HepG2 (cell line): Measurements from ENCODE around the gene NOB1. TPM values are rescaled to one million over a fixed set of nuclear protein-coding genes. Genes with fewer than 3 reads are reported as not detected.

Source experiments
- EHMT2 ChIP-seq: fragments of 200-600 bp; sonication (generic); IDR thresholded peaks from 2 replicates; pipeline ENCODE4 v1.7.0; 2017; ENCODE audit warnings: antibody characterized with exemption, low read depth, low read length, borderline replicate concordance
- MXI1 ChIP-seq: IDR thresholded peaks from 3 replicates; pipeline ENCODE4 v1.6.1; 2012; ENCODE audit warnings: low read depth, low read length, inconsistent platforms, borderline replicate concordance
- NFYB ChIP-seq: sonication (generic); formaldehyde crosslinking; IDR thresholded peaks from 2 replicates; pipeline ENCODE4 v1.4.0; 2020; ENCODE audit warnings: missing genetic modification reagents
- PHB2 ChIP-seq: fragments of 450-650 bp; IDR thresholded peaks from 2 replicates; pipeline ENCODE4 v1.6.1; 2018; ENCODE audit not compliant: partially characterized antibody
- POLR2AphosphoS5 ChIP-seq: IDR thresholded peaks from 2 replicates; pipeline ENCODE4 v1.6.1; 2012; ENCODE audit warnings: low read depth, low read length
- RAD51 ChIP-seq: fragments of 450-650 bp; IDR thresholded peaks from 2 replicates; pipeline ENCODE4 v1.6.1; 2016; ENCODE audit warnings: borderline replicate concordance
- SRY ChIP-seq: sonication (generic); formaldehyde crosslinking; IDR thresholded peaks from 2 replicates; pipeline ENCODE4 v1.8.0; 2022; ENCODE audit warnings: mild to moderate bottlenecking, missing genetic modification reagents
- TCF7 ChIP-seq: sonication (generic); IDR thresholded peaks from 2 replicates; pipeline ENCODE4 v1.6.1; 2016; ENCODE audit warnings: antibody characterized with exemption, low read depth
- ZEB1 ChIP-seq: IDR thresholded peaks from 2 replicates; pipeline ENCODE4 v1.6.1; 2012; ENCODE audit warnings: mild to moderate bottlenecking, low read depth, inconsistent platforms; ENCODE audit not compliant: insufficient replicate concordance
- ZKSCAN1 ChIP-seq: fragments of 150-350 bp; IDR thresholded peaks from 2 replicates; pipeline ENCODE4 v1.6.1; 2014; ENCODE audit warnings: low read length
- ZNF121 ChIP-seq: sonication (generic); formaldehyde crosslinking; IDR thresholded peaks from 2 replicates; pipeline ENCODE4 v1.5.0; 2020; ENCODE audit warnings: mild to moderate bottlenecking, missing genetic modification reagents
- ZNF331 ChIP-seq: sonication (generic); formaldehyde crosslinking; IDR thresholded peaks from 2 replicates; pipeline ENCODE4 v1.4.0; 2020; ENCODE audit warnings: missing genetic modification reagents
- ZNF446 ChIP-seq: sonication (generic); formaldehyde crosslinking; IDR thresholded peaks from 2 replicates; pipeline ENCODE4 v1.5.0; 2020; ENCODE audit warnings: mild to moderate bottlenecking, missing genetic modification reagents
- ZNF781 ChIP-seq: sonication (generic); formaldehyde crosslinking; IDR thresholded peaks from 2 replicates; pipeline ENCODE4 v1.5.1; 2020; ENCODE audit warnings: borderline replicate concordance, mild to moderate bottlenecking, missing genetic modification reagents; ENCODE audit errors: not compliant biosample characterization
- ZZZ3 ChIP-seq: sonication (generic); formaldehyde crosslinking; IDR thresholded peaks from 2 replicates; pipeline ENCODE4 v1.4.0; 2020; ENCODE audit warnings: missing genetic modification reagents, mild to moderate bottlenecking, borderline replicate concordance
- polyA plus RNA-seq, 8 experiments: library from polyadenylated mRNA; depleted of rRNA in 3 of 8; stranded (reverse) in 7 of 8; unstranded in 1 of 8; fragments of >200 nt; fragmentation: Illumina TruSeq in 4 of 8; extraction: Trizol in 4 of 8; gene quantifications; 2 replicates each; pipeline versions ENCODE4 v1.2.1 to v1.2.3, GENCODE V29; 2011 to 2016; ENCODE audit warnings: low read depth in 4 of 8, missing spikeins in 1 of 8, mixed read lengths in 1 of 8; ENCODE audit not compliant: insufficient read depth in 1 of 8
- total RNA-seq, 5 experiments: library from RNA; depleted of rRNA; stranded (reverse); fragments of >200 nt; fragmentation: Illumina TruSeq; extraction: Trizol; gene quantifications; 2 replicates each; pipeline ENCODE4 v1.2.3, GENCODE V29; 2016; ENCODE audit warnings: low read depth in 1 of 5
- TF ChIP-seq, protein P1 (sequence below): sonication (generic); formaldehyde crosslinking; IDR thresholded peaks from 2 replicates; pipeline ENCODE4 v1.4.0; 2020; ENCODE audit warnings: missing genetic modification reagents
- TF ChIP-seq, protein P2 (sequence below): sonication (generic); formaldehyde crosslinking; IDR thresholded peaks from 2 replicates; pipeline ENCODE4 v1.5.0; 2020; ENCODE audit warnings: mild to moderate bottlenecking, missing genetic modification reagents
- TF ChIP-seq, protein P3 (sequence below): sonication (generic); formaldehyde crosslinking; IDR thresholded peaks from 2 replicates; pipeline ENCODE4 v1.4.0; 2020; ENCODE audit warnings: mild to moderate bottlenecking, missing genetic modification reagents
- TF ChIP-seq, protein P4 (sequence below): sonication (generic); formaldehyde crosslinking; IDR thresholded peaks from 2 replicates; pipeline ENCODE4 v1.4.0; 2020; ENCODE audit warnings: missing genetic modification reagents

Gene NOB1
- total and polyA plus RNA-seq, 2 of the 13 experiments (the other 11 are each of a cell fraction or from before 2014, with no cell fraction given), result 47.1 to 162 TPM

DNA sequence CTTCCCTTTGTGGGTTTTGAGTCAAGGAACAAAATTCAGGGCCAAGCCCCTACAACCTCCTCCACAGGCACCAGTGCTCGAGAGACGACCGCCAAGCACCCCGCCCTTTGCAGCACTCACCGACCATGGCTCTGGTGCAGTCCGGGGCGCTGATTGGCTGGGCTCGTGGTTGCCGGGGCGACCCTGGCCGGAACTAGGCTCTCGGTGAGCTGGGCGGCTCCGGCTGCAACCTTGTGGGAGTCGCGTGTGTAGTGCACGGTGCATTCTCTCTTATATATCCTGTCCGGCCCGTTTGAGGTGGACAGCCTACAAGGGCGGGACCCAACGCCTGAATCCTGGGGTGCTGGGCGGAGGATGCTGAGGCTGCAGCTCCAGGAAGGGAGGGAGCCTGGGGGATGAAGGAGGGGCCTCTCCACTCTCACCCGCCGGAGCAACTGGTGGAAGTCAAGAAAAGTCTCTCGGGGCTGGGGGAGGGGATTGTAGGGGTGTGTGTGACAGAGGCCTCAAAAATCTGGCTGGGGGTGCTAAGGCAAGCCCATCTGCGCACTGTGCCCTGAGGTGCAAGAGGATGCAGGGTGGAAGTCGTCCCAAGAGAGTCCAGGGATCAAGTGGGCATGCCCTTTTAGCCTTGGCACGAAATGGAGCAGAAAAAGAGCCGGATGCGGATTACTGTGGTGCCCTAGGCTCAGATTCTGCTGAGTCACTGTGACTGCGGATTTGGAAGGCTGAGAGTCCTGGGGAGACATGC lies 28.2 kb downstream of the NOB1 start, which contains the start of gene NQO1 (continued):
- peak; percentile 69 for TF ChIP-seq ZNF331 (CRISPR knock-in tag)
- no peak for TF ChIP-seq RAD51
- TF ChIP-seq, protein P1, sequence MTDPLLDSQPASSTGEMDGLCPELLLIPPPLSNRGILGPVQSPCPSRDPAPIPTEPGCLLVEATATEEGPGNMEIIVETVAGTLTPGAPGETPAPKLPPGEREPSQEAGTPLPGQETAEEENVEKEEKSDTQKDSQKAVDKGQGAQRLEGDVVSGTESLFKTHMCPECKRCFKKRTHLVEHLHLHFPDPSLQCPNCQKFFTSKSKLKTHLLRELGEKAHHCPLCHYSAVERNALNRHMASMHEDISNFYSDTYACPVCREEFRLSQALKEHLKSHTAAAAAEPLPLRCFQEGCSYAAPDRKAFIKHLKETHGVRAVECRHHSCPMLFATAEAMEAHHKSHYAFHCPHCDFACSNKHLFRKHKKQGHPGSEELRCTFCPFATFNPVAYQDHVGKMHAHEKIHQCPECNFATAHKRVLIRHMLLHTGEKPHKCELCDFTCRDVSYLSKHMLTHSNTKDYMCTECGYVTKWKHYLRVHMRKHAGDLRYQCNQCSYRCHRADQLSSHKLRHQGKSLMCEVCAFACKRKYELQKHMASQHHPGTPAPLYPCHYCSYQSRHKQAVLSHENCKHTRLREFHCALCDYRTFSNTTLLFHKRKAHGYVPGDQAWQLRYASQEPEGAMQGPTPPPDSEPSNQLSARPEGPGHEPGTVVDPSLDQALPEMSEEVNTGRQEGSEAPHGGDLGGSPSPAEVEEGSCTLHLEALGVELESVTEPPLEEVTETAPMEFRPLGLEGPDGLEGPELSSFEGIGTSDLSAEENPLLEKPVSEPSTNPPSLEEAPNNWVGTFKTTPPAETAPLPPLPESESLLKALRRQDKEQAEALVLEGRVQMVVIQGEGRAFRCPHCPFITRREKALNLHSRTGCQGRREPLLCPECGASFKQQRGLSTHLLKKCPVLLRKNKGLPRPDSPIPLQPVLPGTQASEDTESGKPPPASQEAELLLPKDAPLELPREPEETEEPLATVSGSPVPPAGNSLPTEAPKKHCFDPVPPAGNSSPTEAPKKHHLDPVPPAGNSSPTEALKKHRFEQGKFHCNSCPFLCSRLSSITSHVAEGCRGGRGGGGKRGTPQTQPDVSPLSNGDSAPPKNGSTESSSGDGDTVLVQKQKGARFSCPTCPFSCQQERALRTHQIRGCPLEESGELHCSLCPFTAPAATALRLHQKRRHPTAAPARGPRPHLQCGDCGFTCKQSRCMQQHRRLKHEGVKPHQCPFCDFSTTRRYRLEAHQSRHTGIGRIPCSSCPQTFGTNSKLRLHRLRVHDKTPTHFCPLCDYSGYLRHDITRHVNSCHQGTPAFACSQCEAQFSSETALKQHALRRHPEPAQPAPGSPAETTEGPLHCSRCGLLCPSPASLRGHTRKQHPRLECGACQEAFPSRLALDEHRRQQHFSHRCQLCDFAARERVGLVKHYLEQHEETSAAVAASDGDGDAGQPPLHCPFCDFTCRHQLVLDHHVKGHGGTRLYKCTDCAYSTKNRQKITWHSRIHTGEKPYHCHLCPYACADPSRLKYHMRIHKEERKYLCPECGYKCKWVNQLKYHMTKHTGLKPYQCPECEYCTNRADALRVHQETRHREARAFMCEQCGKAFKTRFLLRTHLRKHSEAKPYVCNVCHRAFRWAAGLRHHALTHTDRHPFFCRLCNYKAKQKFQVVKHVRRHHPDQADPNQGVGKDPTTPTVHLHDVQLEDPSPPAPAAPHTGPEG (CRISPR knock-in tag), result no peak
- TF ChIP-seq ZNF446 (CRISPR knock-in tag), result 0 out of 2 replicates have a peak, but pooled peaks have one; percentile 64
- peak; percentile 77 for TF ChIP-seq NFYB (CRISPR knock-in tag)
- TF ChIP-seq, protein P2, sequence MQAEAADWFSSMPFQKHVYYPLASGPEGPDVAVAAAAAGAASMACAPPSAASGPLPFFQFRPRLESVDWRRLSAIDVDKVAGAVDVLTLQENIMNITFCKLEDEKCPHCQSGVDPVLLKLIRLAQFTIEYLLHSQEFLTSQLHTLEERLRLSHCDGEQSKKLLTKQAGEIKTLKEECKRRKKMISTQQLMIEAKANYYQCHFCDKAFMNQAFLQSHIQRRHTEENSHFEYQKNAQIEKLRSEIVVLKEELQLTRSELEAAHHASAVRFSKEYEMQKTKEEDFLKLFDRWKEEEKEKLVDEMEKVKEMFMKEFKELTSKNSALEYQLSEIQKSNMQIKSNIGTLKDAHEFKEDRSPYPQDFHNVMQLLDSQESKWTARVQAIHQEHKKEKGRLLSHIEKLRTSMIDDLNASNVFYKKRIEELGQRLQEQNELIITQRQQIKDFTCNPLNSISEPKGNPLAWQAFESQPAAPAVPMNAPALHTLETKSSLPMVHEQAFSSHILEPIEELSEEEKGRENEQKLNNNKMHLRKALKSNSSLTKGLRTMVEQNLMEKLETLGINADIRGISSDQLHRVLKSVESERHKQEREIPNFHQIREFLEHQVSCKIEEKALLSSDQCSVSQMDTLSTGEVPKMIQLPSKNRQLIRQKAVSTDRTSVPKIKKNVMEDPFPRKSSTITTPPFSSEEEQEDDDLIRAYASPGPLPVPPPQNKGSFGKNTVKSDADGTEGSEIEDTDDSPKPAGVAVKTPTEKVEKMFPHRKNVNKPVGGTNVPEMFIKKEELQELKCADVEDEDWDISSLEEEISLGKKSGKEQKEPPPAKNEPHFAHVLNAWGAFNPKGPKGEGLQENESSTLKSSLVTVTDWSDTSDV (CRISPR knock-in tag), result no peak
- peak; percentile 28; the same call in 1 of the 2 replicates for TF ChIP-seq ZNF121 (CRISPR knock-in tag)
- no peak for TF ChIP-seq EHMT2
- TF ChIP-seq, protein P3, sequence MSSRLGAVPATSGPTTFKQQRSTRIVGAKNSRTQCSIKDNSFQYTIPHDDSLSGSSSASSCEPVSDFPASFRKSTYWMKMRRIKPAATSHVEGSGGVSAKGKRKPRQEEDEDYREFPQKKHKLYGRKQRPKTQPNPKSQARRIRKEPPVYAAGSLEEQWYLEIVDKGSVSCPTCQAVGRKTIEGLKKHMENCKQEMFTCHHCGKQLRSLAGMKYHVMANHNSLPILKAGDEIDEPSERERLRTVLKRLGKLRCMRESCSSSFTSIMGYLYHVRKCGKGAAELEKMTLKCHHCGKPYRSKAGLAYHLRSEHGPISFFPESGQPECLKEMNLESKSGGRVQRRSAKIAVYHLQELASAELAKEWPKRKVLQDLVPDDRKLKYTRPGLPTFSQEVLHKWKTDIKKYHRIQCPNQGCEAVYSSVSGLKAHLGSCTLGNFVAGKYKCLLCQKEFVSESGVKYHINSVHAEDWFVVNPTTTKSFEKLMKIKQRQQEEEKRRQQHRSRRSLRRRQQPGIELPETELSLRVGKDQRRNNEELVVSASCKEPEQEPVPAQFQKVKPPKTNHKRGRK (CRISPR knock-in tag), result no peak
- no peak for TF ChIP-seq PHB2
- no peak for TF ChIP-seq ZEB1
- TF ChIP-seq POLR2AphosphoS5, result peak; percentile 92; the same call in 1 of the 2 replicates
- TF ChIP-seq, protein P4, sequence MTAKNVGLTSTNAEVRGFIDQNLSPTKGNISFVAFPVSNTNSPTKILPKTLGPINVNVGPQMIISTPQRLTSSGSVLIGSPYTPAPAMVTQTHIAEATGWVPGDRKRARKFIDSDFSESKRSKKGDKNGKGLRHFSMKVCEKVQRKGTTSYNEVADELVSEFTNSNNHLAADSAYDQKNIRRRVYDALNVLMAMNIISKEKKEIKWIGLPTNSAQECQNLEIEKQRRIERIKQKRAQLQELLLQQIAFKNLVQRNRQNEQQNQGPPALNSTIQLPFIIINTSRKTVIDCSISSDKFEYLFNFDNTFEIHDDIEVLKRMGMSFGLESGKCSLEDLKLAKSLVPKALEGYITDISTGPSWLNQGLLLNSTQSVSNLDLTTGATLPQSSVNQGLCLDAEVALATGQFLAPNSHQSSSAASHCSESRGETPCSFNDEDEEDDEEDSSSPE (CRISPR knock-in tag), result peak; percentile 24
- TF ChIP-seq MXI1, result peak; percentile 97
- TF ChIP-seq SRY (CRISPR knock-in tag), result peak; percentile 93
- no peak for TF ChIP-seq ZKSCAN1
- no peak for TF ChIP-seq ZZZ3 (CRISPR knock-in tag)
- peak; percentile 37 for TF ChIP-seq ZNF781 (CRISPR knock-in tag)
- no peak for TF ChIP-seq TCF7
